GM21528 (cell line): Measurements from ENCODE around the gene PDE9A.
"Not testable (repeated sequence)": the region's sequence is repeated elsewhere in the genome, so short reads cannot be mapped to it uniquely, and the experiment has no call there.

ENCODE experiments used
- ATAC-seq: cut with Tn5 transposase; IDR thresholded peaks from one replicate; pipeline ENCODE4 v1.9.1; 2021; ENCODE audit warnings: mild to moderate bottlenecking, moderate library complexity; ENCODE audit not compliant: unreplicated experiment, low FRiP score

Gene PDE9A

DNA sequence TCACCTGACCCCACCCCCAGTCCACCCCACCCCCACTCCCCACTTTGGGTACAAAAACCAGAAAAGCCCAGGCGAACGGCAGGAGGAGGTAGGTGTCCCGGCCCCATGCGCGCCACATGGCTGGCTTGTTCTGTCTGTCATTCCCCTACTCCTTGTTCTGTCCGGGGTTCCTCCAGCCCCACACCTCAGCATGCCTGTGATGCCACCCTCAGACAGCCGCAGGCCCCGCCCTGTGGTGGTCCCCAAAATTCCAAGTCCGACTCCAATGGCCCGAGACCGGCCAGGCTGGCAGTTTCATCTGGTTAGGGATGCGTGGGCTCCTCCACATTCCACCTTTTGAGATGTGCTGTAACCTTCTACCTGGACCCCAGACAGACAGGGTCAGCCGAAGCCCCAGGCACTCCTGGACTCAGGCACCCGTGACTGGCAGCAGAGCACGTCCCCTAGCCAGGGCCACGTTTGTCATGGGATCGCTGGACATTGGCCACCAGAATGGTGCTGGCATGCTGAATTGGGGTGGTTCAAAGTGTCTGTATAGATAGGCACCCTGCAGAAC lies 131.6 kb downstream of the PDE9A start:
- no peak for ATAC-seq

DNA sequence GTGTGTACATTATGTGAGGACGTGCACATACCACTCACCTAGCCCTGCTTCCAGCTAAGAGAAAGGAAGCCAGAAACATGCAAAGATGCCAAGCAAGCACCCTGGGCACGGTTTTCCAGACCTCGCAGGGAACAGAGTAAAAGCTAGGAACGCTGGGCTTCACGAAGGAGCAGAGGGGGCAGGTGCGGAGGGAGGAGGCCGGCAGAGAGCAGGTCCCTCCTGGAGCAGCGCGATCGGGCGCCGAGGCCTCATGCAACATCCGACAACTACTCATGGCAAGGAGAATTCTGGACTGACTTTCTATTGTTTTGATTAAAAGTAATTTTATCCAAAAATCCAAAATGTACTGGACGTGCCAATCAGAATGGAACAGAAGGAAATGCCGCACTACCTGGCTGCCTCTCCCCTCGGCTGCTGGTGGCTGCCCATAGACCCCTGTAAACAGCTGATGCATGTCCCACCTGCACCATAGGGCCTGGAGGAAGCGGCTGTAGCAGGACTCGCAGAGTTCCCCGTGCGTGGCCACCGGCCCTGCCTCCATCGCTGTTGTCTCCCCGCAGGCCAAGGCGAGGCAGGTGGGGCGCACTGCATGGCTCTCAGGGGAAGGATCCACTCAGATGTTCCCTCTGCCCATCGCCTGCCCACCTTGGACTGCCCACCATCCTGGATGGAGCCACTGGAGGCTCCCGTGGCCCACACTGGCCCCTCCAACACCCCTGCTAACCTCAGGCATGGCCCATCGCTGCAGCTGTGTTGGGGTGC lies 132.4 kb downstream of the PDE9A start:
- no peak for ATAC-seq

DNA sequence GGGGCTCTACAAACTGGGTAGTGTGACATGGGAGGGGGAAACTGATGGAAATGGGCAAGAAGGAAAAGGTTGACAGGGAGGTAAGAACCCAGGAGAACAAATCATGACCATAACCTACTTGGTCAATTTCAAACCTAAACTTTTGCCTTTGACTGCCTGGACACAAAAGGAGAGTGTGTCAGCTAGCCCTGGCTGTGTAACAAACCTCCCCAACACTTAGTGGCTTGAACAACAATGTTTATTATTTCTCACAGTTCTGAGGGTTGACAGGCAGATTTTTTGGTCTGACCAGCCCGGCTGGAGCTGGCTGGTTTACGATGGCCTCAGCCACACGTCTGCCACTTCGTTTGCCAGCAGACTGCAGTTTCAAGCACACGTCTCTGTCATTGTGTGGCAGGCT lies 133.5 kb downstream of the PDE9A start:
- ATAC-seq = no peak

GRCh38 chr21:42787613-42788012 lies 134.2 kb downstream of the PDE9A start:
- ATAC-seq = no peak

GRCh38 chr21:42790520-42791065 lies 137.2 kb downstream of the PDE9A start:
- no peak for ATAC-seq

- ATAC-seq = no peak
These were observed 140.4 kb downstream of the PDE9A start for GRCh38 chr21:42793774-42794173.

- no peak for ATAC-seq
These were observed 141.1 kb downstream of the PDE9A start for GRCh38 chr21:42794551-42794950.

- ATAC-seq = no peak
These were observed 143.1 kb downstream of the PDE9A start for GRCh38 chr21:42796327-42797062.

DNA sequence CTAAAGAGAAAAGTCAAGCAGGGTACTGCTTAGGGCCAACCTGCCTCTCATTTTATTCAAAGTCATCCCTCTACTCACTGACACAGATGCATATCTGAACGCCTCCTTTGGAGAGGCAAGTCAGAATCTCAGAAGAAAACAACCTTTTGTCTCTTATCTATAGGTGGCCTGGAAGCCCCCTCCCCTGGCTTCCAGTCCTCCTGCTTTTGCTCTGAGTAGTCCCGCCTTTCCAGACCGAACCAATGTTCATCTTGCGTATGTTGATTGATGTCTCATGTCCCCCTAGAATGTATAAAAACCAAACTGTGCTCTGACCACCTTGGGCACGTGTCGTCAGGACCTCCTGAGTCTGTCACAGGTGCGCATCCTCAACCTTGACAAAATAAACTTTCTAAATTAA lies 144.1 kb downstream of the PDE9A start:
- ATAC-seq = no peak

DNA sequence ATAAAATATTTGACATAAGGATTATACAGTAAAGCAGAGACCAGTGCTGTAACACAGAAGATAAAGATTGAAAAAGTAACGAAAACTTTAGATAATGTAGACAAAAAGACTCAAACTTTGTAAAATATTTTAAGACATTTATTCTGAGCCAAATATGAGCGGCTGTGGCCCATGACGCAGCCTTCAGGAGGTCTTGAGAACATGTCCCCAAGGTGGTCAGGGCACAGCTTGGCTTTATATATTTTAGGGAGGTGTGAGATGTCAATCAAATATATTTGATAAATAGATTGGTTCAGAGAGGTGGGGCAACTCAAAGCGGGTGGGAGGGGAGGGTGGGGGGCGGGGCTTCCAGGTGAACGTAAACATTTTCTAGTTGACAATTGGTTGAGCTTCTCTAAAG lies 144.7 kb downstream of the PDE9A start:
- no peak for ATAC-seq

DNA sequence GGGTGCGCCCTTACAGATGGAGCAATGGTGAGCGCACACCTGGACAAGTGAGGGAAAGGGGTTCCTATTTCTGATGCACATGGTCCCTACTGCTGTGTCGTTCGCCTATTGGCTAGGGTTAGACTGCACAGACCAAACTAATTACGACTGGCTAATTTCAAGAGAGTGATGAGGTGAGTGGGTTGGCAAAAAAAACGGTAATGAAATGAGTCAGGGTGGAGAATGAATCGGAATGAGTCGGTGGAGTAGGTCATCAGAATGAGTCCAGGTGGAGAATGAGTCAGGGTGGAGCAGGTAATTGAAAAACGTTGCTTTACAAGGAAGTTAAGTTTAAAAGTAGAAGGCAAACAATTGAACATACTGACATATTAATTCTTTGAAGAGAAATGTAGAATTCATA lies 146.1 kb downstream of the PDE9A start:
- no peak for ATAC-seq

DNA sequence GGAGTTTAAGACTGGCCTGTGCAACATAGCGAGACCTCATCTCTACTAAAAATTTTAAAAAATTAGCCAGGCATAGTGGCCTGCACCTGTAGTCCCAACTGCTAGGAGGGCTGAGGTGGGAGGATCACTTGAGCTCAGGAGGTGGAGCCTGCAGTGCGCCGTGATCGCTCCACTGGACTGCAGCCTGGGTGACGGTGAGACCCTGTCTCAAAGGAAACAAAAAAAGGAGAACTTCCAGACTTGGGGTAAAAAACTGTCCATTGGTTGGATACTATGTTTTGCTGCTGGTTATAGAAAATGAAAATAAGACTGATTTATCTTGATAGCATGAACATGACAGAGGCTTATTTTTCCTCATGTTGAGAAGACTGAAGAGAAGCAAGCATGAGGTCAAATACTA lies 146.5 kb downstream of the PDE9A start:
- no peak for ATAC-seq

- ATAC-seq = not testable (repeated sequence)
These were observed 148.2 kb downstream of the PDE9A start for GRCh38 chr21:42801616-42802015.

DNA sequence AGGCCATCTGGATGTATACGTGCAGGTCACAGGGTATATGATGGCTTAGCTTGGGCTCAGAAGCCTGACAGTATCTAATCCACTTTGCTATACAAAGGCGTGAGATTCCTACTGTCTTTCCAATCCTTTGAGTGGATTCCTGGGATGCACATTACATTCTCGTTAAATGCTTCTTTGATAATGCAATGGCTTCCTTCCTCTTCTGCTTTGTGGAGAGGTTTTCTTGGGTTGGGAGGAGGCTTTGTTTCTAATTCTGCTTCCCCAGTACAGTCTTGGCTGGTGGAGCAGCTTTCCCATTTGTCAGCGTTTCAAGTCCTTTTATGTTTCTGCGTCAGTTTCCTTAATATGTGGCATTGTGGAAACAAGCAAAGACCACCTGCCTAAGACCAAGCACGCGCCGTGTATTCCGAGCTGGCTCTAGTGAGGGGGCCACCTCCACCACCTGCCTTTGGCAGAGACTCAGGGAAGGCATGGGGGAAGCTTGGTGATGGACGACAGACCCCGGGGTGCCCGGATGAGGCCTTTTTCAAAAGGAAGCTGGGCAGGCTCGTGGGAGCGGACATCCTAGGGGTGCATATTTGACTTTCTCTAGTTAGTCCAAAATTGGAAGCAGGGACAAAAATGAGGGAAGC lies 153.2 kb downstream of the PDE9A start:
- no peak for ATAC-seq

DNA sequence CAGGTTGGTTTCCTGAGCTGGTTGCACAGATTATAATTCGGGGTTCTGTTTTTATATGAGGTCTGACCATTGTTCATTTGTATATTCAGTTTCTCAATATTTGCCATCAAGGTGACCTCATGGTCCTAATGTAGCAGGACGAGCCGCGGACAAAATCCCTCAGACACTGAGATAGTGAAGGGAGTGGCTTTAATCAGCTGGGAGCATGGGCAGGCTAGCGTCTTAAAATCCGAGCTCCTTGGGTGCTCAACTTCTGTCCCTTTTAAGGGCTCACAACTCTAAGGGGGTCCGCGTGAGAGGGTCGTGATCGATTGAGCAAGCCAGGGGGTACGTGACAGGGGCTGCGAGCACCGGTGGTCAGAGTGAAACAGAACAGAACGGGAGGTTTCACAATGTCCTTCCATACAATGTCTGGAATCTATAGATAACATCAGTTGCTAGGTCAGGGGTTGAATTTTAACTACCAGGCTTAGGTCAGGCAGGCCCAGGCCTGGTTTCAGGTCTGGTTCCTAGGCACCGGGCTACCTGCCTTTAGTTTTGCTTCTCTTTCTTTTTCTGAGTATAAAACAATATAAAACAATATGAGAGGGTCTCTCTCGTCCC lies 154.0 kb downstream of the PDE9A start:
- ATAC-seq = not testable (repeated sequence)

DNA sequence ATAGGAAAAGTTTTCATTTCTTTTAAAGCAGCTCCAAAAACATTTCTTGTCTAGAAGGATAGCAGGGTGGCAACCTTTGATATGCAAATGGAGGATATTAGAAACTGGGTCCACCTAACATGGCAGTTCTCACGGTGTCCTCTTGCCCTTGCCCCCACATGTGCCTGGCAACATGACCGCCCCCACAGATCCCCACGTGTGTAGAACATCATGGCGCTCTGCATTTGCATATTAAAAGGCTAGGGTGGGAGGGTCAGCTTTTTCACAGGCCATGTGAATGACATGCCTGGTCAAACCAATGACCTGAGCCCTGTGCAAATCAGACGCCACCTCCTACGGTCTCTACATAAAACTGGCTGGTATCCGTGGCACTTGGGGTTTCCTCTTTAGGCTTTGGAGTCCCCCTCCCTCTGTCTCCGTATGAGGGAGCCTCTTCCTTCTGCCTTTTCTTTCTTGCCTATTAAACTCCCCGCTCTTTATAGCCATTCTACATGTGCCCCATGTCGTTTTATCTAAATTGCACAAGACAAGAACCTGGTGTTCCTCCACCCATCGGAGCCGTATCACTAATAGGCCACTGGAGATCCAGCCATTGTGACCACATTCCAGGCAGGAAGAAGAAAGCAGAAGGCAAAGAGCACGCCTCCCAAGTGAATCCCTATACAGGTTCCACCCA lies 154.7 kb downstream of the PDE9A start:
- no peak for ATAC-seq

- no peak for ATAC-seq
These were observed 155.8 kb downstream of the PDE9A start for GRCh38 chr21:42809171-42809570.

GRCh38 chr21:42809577-42810475 lies 156.4 kb downstream of the PDE9A start:
- no peak for ATAC-seq

- ATAC-seq = no peak
These were observed 158.5 kb downstream of the PDE9A start for GRCh38 chr21:42811960-42812359.
